Activated naive CD8-positive, alpha-beta T cell treated with anti-CD3 and anti-CD28 coated beads, Interleukin-2, amount 50 U/mL, for 16 hours (primary cell): Measurements from ENCODE around the gene EPM2AIP1.
"Not testable (repeated sequence)": the region's sequence is repeated elsewhere in the genome, so short reads cannot be mapped to it uniquely, and the experiment has no call there.

ENCODE experiments used
- DNase-seq: peaks from one replicate; pipeline ENCODE4 v3.0.0-alpha.2; 2020; ENCODE audit warnings: low read depth, low spot score

EPM2AIP1 gene

DNA sequence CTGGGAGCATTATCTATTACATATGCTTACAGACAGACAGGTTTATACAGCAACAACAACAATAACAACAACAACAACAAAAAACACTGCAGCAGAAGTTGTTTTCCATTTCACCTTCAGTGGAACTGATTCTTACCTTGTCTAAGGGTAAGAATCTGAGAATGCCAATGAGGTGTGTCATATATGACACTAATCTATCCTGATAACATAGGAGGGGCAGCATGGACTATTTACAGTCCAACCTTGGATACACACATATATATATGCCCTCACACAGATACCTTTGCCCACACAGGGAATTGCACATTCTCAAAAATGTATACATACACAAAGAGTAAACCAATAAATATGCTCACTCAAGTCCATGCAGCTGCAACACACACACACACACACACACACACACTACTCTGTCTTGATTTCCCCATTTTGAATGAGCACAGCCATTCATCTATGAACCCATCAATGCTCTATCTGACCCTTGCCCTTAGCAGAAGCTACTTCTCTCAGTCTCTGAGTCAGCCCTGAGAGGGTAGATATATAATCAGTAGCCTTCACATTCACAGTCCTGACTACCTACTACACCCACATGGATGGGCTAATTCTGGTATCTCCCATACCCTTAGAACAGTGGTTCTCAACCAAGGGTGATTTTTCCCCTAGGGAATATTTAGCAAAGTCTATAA lies 38.3 kb downstream of the EPM2AIP1 start:
- DNase-seq = no peak

DNA sequence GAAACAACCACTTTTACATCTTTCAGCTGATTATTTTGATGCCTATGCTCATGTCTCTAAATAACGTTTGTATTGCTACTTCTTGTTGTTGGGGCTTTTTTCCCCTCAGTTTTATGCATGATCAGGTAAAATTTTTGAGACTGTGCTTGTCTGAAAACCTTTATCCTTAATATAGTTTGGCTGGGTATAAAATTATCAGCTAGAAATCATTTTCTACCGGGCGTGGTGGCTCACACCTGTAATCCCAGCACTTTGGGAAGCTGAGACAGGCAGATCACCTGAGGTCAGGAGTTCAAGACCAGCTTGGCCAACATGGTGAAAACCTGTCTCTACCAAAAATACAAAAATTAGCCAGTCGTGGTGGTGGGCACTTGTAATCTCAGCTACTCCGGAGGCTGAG lies 45.1 kb downstream of the EPM2AIP1 start:
- DNase-seq = not testable (repeated sequence)

DNA sequence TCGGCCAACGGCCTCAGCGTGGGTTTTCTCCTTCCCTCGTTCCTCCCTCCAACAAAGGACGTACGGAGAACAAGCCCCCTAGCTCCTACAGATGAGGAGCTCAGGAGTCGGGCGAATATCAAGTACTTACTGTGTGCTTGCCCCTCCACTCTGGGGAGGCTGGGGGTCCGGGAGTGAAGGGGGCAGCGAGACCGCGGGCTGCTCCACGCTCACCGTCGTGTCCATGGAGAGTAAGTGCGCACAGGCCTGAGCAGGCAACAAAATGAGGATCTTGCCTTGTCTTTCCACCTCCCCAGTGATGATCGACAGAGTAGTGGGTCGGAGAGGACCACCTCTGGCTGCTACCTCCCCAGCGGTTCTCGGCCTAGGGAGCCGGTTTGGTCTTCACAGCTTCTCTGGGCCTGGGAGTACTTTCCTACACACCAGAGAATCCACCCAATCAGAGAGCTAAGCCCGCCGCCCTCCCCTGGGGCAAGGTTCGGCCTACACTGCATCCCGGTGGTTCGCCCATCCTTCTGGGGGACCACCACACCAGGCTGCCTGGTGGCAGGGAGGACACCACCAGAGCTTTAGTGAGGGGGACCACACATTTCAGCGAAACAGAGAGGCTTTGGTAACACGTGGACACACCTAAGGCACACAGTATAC lies 47.5 kb downstream of the EPM2AIP1 start:
- DNase-seq = no peak

DNA sequence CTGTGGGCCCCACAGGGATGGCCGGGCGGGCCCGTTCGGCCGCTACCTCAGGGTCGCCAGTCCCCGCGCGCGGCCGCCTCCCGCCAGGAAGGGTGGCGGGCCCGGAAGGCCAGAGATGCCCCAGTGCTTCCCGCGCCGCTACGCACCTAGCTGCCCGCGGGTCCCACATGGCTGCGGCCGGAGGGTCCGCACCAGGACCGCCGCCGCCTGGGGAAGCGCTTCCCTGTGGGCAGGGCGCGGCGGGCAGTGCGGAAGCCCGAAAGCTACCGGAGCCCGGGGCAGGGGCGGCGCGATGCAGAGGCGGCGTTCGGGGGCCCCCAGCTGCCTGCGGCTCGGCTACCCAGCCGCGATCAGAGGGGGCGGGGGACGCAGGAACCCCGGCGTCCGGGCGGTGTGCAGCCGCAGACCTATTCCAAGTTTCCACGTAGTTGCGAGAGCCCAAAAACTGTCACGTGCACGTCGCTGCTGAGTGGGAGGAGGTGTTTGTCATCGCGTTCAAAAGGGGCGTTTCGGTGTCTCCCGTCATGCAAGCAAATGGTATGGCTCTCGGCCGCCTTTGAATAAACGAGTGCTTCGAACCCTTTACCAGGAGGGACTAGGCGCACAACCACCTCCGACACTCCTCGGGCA lies 48.2 kb downstream of the EPM2AIP1 start, which contains the start of gene TRANK1:
TRANK1 (minus strand) TSS at position 414 of the 630 bp plus-strand sequence; CDS start at position 169, 245 bp downstream.
- peak; percentile 64 for DNase-seq

DNA sequence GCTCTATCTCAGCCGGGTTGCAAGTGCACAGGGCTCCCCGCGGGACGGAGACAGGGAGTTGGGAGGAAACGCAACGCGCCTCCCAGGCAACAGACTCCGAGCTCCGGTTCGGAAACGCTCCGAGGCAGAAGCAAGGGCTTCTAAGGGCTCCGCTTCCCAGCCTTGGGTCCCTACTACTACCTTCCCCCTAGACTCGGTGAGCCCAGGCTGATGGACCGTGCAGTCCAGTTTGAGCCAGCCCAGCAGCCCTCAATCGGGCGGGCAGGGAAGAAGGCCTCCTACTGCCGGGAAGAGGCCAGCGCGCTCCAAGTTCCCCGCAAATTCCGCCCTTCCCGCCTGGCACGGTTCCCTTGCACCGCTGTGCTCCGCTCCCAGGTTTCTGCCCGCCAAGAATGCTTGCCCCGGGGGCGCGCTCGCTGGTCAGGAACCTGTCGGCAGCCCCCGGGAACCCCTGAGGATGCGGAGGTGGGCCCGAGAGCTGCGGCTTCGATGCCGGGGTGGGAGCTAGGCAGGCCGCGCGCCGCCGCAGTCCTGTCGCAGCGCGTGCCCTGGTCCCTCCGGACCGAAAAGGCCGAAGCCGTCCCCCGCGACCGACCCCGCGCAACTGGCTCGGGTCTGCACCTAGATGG lies 48.8 kb downstream of the EPM2AIP1 start:
- DNase-seq = no peak

DNA sequence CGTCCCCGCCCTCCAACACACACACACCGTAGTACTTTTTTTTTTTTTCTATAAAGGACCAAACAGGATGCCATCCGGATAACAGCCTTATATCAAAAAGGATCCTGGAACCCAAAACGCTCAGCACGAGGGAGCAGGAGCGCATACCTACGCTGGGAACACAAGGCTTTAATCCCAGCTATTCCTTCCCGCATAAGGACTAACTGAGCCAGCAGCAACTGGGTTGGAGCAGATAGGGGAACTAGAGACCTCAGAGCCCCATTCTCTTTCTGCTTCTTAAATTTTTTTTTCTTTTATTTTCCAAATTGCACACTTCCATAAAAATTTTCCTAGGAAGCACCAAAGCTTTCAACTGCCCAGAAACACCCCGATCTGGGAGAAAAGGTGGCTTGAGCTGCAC lies 49.3 kb downstream of the EPM2AIP1 start:
- no peak for DNase-seq

DNA sequence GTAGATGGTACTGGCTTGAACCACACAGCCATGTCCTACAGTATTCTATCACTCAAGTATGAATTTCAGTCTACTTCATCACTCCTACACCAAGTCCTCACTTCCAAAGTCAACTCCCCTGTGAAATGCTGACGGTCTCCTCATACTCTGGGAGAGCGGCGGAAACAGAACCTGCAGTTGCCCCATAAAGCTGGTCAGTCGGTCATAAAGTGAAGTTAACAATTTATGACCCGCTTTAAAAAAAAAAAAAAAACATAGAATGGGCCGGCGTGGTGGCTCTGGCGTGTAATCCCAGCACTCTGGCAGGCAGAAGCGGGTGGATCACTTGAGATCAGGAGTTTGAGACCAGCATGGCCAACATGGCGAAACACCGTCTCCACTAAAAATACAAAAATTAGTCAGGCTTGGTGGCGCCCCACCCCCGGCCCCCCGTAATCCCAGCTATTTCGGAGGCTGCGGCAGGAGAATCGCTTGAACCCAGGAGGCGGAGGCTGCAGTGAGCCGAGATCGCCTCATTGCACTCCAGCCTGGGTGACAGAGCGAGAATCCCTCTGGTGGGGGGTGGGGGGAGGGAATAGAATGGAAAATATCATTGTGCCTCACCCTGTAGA lies 50.2 kb downstream of the EPM2AIP1 start:
- DNase-seq = no peak

DNA sequence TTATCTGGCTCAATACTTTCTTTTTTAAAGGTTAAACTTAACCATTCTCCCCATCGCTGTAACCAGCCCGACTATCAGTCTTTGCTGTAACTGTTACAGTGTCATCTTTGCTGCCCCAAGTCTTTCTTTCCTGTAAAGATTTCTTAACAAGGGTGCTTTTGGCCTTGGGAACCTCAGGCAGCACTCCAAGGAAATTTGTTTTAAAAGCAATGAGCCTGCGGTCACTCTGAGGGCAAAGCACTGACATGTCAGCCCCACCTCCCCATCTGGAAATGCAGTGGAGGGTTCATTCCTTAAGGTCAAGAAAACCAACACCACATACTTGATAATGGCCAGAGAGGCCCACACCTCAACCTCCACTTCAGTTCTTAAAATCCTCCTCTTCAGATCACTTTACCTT lies 51.3 kb downstream of the EPM2AIP1 start:
- no peak for DNase-seq

DNA sequence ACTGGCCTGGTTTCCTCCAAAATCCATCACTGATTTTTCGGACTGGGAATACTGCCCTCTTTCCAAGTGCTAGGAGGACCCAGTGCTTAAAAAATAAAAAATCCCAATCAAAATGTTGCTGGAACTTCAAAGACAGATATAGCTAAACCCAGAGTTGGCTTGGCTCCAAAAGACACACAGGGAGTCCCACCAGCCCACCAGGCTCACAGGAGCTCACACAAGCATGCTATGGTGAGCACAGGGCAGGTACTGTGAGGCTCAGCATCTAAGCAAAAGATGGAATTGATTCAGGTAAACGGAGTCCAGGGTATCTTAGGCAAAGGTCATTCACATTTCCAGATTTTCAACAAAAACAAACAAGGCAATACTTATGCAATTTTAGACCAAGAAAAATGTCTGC lies 51.8 kb downstream of the EPM2AIP1 start:
- no peak for DNase-seq

DNA sequence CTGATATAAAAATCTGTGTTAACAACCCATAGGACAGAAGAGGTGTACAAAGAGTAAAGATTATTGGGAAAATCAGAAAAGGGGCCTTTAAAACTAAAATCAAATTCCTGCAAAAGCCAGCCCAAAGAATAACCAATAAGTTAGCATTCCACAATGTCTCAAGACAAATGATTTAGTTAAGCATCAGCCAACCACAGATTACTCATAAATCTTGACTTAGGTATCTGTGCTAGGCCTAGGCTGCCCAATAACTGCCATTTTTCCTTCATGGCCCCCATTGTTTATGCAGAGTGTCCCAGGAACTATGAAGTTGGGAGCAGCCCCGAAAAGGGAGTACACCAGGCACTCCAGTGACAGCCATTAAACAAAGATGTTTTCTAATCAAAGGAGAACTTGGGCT lies 55.4 kb downstream of the EPM2AIP1 start:
- no peak for DNase-seq
